Loucy (cell line): ENCODE results near the gene TTF2.

ENCODE experiments used
- EZH2phosphoT487 ChIP-seq: fragments of 200-600 bp; IDR thresholded peaks from 2 replicates; pipeline ENCODE4 v1.6.1; 2018; ENCODE audit warnings: antibody characterized with exemption, mild to moderate bottlenecking, moderate library complexity, borderline replicate concordance
- TF ChIP-seq, protein P1 (sequence below): fragments of 200-600 bp; sonication (generic); conservative IDR thresholded peaks from 2 replicates; pipeline ENCODE4 v1.5.1; 2014; ENCODE audit warnings: mild to moderate bottlenecking, antibody characterized with exemption, low read length

DNA sequence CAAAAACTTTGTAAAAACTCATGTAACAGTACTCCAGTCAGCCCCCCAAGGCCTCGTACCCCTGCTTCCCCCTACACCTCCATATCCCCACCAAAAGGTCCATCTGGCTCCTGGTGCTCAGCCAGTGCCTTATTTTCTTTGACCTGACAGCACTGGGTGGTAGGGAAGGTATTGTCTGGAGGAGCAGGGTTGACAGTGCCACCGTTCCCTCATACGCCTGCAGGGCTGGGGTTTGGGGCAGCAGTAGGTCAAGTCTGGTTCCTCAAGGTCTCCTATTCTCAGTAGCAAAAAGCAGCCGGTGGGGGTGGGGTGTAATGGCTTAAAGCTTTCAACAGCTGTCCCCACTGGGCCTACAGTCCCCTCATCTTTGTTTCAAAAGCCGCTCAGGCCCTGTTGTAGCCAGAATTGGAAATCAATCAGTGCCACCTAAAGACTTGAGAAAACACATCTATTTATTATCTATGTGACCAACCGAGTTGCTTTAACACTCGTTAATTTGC is 25.3 kb upstream of the TTF2 start:
- TF ChIP-seq, protein P1, sequence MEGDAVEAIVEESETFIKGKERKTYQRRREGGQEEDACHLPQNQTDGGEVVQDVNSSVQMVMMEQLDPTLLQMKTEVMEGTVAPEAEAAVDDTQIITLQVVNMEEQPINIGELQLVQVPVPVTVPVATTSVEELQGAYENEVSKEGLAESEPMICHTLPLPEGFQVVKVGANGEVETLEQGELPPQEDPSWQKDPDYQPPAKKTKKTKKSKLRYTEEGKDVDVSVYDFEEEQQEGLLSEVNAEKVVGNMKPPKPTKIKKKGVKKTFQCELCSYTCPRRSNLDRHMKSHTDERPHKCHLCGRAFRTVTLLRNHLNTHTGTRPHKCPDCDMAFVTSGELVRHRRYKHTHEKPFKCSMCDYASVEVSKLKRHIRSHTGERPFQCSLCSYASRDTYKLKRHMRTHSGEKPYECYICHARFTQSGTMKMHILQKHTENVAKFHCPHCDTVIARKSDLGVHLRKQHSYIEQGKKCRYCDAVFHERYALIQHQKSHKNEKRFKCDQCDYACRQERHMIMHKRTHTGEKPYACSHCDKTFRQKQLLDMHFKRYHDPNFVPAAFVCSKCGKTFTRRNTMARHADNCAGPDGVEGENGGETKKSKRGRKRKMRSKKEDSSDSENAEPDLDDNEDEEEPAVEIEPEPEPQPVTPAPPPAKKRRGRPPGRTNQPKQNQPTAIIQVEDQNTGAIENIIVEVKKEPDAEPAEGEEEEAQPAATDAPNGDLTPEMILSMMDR = no peak
- no peak for TF ChIP-seq EZH2phosphoT487
